ENCODE measurements around the gene GNL1. TPM values are rescaled to one million over a fixed set of nuclear protein-coding genes. Genes with fewer than 3 reads are reported as not detected.

The GNL1 gene, protein sequence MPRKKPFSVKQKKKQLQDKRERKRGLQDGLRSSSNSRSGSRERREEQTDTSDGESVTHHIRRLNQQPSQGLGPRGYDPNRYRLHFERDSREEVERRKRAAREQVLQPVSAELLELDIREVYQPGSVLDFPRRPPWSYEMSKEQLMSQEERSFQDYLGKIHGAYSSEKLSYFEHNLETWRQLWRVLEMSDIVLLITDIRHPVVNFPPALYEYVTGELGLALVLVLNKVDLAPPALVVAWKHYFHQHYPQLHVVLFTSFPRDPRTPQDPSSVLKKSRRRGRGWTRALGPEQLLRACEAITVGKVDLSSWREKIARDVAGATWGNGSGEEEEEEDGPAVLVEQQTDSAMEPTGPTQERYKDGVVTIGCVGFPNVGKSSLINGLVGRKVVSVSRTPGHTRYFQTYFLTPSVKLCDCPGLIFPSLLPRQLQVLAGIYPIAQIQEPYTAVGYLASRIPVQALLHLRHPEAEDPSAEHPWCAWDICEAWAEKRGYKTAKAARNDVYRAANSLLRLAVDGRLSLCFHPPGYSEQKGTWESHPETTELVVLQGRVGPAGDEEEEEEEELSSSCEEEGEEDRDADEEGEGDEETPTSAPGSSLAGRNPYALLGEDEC
- total RNA-seq (2011; cell fraction: chromatin; rRNA removed; ENCODE audit: low replicate concordance): 62.6 and 77.3 TPM in 2 replicates
- total RNA-seq (2011; cell fraction: nucleolus; rRNA removed): 31.0 and 32.1 TPM in 2 replicates
- total RNA-seq (2011; cell fraction: nucleoplasm; rRNA removed): 44.9 and 68.0 TPM in 2 replicates
- total RNA-seq (2014; rRNA removed) (51.6 and 92.3 TPM in 2 replicates), total RNA-seq (2014; rRNA removed; fragmentation: Illumina TruSeq; extraction: Trizol) (53.9 and 57.0 TPM in 2 replicates), total RNA-seq (2015; rRNA removed; fragmentation: Illumina TruSeq; extraction: Trizol) (53.1 and 58.0 TPM in 2 replicates), total RNA-seq (2021) (96.7 and 112 TPM in 2 replicates), polyA plus RNA-seq (2011; rRNA removed) (59.6 and 77.7 TPM in 2 replicates), polyA plus RNA-seq (2014; fragmentation: Illumina TruSeq; extraction: Trizol) (70.6 and 95.1 TPM in 2 replicates), polyA plus RNA-seq (2014; fragmentation: Nextera tagmentation; extraction: Ambion mirVana) (1 to 10 TPM in 1 of 2 experiments, under 1 TPM in 1; 0.73 to 1.3 TPM), polyA plus RNA-seq (2014; rRNA removed) (59.5 and 72.0 TPM in 2 replicates), polyA minus RNA-seq (2011; rRNA and poly(A)+ RNA removed) (26.6 and 37.0 TPM in 2 replicates), Bru-seq, nascent RNA (percentile 90 among the genes with signal in this experiment), BruChase-seq, experiment 1, labeled RNA remaining after a 2-hour chase (percentile 88 among the genes with signal in this experiment), BruChase-seq, experiment 2, labeled RNA remaining after a 6-hour chase (percentile 90 among the genes with signal in this experiment)
- polyA plus RNA-seq (2011; cell fraction: cytosol; rRNA removed): 61.6 and 96.6 TPM in 2 replicates
- 44.0 and 65.8 TPM in 2 replicates for polyA plus RNA-seq (2011; cell fraction: nucleus; rRNA removed)
- polyA plus RNA-seq (2012): 73.0 and 116 TPM in 2 replicates
- polyA minus RNA-seq (2011; cell fraction: cytosol; rRNA and poly(A)+ RNA removed): 32.7 and 40.8 TPM in 2 replicates
- 14.4 and 18.4 TPM in 2 replicates for polyA minus RNA-seq (2011; cell fraction: nucleus; rRNA and poly(A)+ RNA removed)
- long read RNA-seq, experiment 1, full-length matches to known transcripts: 172 of 310 reads
- long read RNA-seq, experiment 1, partial matches to known transcripts: 113 of 310 reads
- long read RNA-seq, experiment 1, other reads (novel, unspliced or antisense): 25 of 310 reads
- long read RNA-seq, experiment 2, full-length matches to known transcripts: 20 of 88 reads
- long read RNA-seq, experiment 2, partial matches to known transcripts: 40 of 88 reads
- long read RNA-seq, experiment 2, other reads (novel, unspliced or antisense): 28 of 88 reads
- long read RNA-seq, experiment 3, full-length matches to known transcripts: 48 of 72 reads
- long read RNA-seq, experiment 3, partial matches to known transcripts: 15 of 72 reads
- long read RNA-seq, experiment 3, other reads (novel, unspliced or antisense): 9 of 72 reads

DNA sequence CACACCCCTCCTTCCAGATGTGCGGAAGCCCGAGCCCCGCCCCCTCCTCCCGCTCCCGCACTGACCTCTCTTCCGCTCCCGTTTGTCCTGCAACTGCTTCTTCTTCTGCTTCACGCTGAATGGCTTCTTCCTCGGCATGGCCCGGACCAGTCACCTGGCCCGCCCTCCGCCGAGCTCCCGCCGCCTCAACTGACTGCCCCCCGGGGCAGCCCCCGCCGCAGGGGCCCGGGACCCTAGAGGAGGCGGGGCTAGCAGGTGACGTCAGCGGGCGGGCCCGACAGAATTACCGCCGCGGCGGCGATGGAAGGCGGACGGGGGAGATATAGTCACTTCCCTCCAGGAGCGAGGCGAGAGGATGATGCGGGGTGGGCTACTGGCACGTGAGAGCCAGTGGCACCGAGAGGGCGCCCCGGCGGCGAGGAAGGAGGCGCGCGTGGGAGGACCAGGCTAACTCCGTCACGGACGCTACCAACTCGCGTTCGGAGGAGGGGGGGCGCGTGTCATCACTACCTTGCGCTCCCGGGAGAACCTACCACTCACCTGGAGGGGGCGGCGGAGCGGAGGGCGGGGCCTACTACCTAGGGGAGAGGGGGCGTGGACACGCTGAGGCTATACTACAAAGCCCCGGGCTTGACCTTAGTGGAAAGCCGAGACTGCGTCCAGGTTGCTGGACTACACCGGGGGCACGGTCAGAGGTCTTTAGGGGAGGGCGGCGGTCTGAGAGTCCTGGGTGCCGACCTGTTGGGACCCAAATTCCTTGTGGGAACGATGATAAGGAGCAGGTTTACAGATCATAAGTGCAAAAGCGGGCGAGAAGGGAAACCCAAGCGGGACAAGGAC is at the start of gene GNL1:
TSS of gene GNL1 (minus strand) at position 424 of the 840 bp plus-strand sequence. CDS start at position 138, 286 bp downstream.
- H3K27me3 ChIP-seq (ENCODE audit: control insufficient read depth in 2 of 2, insufficient read depth in 2 of 2, low read length in 2 of 2): no peaks in the 10 kb centered on the region
- peaks cover 54% of the 10 kb centered on the region for H3K79me2 ChIP-seq (ENCODE audit: control insufficient read depth, insufficient read depth, low read length)
- FAIRE-seq (no peak), ATAC-seq (peak; percentile 90), DNase-seq (ENCODE audit: extremely low read depth in 1 of 4, low spot score in 3 of 4) (peak; percentile 97 to 99 (median 98))
- H3K4me3 ChIP-seq: peak within 1 kb of the TSS; percentile 80
- no peaks in the 10 kb centered on the region for H3K9me3 ChIP-seq (replicated peaks; ENCODE audit: control insufficient read depth, insufficient read depth, low read depth, low read length)
- peaks cover 63% of the 10 kb centered on the region for H3K36me3 ChIP-seq (ENCODE audit: control insufficient read depth, insufficient read depth, low read length)
- H4K20me1 ChIP-seq (replicated peaks; ENCODE audit: control insufficient read depth, insufficient read depth, low read length): 0 out of 2 replicates have a peak, but pooled peaks cover 2% of the 10 kb centered on the region
- intact Hi-C loops (cut with micrococcal nuclease) (loop anchor here (2.0 to 5.0 kb wide), 2 partner anchors 116 to 163 kb away; partner anchors contain the start of gene DHX16), in situ Hi-C loops (cut with MboI) (no loop called here)
- peaks cover 17 to 23% of the 10 kb centered on the region in 2 experiments; a peak in 4 of 5 replicates for H3K4me1 ChIP-seq (replicated peaks in 1 of 2; ENCODE audit: control insufficient read depth in 2 of 2, insufficient read depth in 2 of 2, low read length in 2 of 2)
- BruUV-seq (replicated peaks): no TSS peak
- no peaks in the 10 kb centered on the region for H3K9me1 ChIP-seq (ENCODE audit: control insufficient read depth, insufficient read depth, low read length)
- H3K27ac ChIP-seq (ENCODE audit: extremely low read depth, low read depth, low read length): peak within 1 kb of the TSS; percentile 94
- peak within 1 kb of the TSS; percentile 99 for H2AFZ ChIP-seq (ENCODE audit: low read depth, low read length)
- WGBS (ENCODE audit: insufficient coverage, low coverage, missing lambda C conversion rate): under 1% methylated on average over 64 of the region's 71 CpGs
- H3K9ac ChIP-seq (ENCODE audit: insufficient read depth in 1 of 2, low read depth in 2 of 2, low read length in 2 of 2): peak within 1 kb of the TSS; percentile 95 to 98
- ChIA-PET CTCF (ENCODE audit: low intra/inter-chr PET ratio) (no interaction called here), POLR2A (interaction anchor here (0.5 to 7.1 kb wide), 14 partner anchors 8 to 163 kb away, joined by 3 to 85 read pairs (median 6); partner anchors contain the start of gene ABCF1)
- H3K4me2 ChIP-seq (ENCODE audit: insufficient read depth, low read length): peak within 1 kb of the TSS; percentile 97
- TF ChIP-seq FOXA1 (IDR thresholded peaks at IDR 0.05; ENCODE audit: borderline replicate concordance): no peak
- TF ChIP-seq, protein P1, sequence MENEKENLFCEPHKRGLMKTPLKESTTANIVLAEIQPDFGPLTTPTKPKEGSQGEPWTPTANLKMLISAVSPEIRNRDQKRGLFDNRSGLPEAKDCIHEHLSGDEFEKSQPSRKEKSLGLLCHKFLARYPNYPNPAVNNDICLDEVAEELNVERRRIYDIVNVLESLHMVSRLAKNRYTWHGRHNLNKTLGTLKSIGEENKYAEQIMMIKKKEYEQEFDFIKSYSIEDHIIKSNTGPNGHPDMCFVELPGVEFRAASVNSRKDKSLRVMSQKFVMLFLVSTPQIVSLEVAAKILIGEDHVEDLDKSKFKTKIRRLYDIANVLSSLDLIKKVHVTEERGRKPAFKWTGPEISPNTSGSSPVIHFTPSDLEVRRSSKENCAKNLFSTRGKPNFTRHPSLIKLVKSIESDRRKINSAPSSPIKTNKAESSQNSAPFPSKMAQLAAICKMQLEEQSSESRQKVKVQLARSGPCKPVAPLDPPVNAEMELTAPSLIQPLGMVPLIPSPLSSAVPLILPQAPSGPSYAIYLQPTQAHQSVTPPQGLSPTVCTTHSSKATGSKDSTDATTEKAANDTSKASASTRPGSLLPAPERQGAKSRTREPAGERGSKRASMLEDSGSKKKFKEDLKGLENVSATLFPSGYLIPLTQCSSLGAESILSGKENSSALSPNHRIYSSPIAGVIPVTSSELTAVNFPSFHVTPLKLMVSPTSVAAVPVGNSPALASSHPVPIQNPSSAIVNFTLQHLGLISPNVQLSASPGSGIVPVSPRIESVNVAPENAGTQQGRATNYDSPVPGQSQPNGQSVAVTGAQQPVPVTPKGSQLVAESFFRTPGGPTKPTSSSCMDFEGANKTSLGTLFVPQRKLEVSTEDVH (IDR thresholded peaks at IDR 0.05; ENCODE audit: low read depth, partially characterized antibody): peak; percentile 79
- no peak; the same call in 1 of the 2 replicates for TF ChIP-seq ZC3H4 (CRISPR knock-in tag; IDR thresholded peaks at IDR 0.05; ENCODE audit: borderline replicate concordance)
- no peak for TF ChIP-seq ZNF507 (tag; conservative IDR thresholded peaks at IDR 0.05)
- TF ChIP-seq, protein P2, sequence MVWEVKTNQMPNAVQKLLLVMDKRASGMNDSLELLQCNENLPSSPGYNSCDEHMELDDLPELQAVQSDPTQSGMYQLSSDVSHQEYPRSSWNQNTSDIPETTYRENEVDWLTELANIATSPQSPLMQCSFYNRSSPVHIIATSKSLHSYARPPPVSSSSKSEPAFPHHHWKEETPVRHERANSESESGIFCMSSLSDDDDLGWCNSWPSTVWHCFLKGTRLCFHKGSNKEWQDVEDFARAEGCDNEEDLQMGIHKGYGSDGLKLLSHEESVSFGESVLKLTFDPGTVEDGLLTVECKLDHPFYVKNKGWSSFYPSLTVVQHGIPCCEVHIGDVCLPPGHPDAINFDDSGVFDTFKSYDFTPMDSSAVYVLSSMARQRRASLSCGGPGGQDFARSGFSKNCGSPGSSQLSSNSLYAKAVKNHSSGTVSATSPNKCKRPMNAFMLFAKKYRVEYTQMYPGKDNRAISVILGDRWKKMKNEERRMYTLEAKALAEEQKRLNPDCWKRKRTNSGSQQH (CRISPR knock-in tag; IDR thresholded peaks at IDR 0.05): no peak; the same call in 1 of the 2 replicates
- TF ChIP-seq, protein P3, sequence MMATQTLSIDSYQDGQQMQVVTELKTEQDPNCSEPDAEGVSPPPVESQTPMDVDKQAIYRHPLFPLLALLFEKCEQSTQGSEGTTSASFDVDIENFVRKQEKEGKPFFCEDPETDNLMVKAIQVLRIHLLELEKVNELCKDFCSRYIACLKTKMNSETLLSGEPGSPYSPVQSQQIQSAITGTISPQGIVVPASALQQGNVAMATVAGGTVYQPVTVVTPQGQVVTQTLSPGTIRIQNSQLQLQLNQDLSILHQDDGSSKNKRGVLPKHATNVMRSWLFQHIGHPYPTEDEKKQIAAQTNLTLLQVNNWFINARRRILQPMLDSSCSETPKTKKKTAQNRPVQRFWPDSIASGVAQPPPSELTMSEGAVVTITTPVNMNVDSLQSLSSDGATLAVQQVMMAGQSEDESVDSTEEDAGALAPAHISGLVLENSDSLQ (IDR thresholded peaks at IDR 0.05): peak; percentile 54; the same call in 1 of the 2 replicates

Data from K562 (cell line).